ENCODE data around the gene VSTM2B. TPM values are rescaled to one million over a fixed set of nuclear protein-coding genes. Genes with fewer than 3 reads are reported as not detected.
A peak's percentile ranks its signal among the peaks of the same experiment; 100 is the strongest.

The VSTM2B gene
- total RNA-seq, 1 experiment from 2014 or later: 0.31 TPM

GRCh38 chr19:29530540-29531457, 5.0 kb downstream of the VSTM2B start:
- Histone ChIP-seq H3K27ac (ENCODE audit: insufficient read length, low read depth, low read length) (no peak overlapping the region), H3K4ac (ENCODE audit: low read depth, low read length) (no peak overlapping the region), H2BK12ac (ENCODE audit: insufficient read length, low read depth, low read length) (no peak overlapping the region), H4K91ac (ENCODE audit: insufficient read length, low read depth, low read length) (no peak overlapping the region), H3K14ac (ENCODE audit: insufficient read depth, low read length) (no peak overlapping the region), H2BK15ac (ENCODE audit: low read depth, low read length) (no peak overlapping the region), H3K27me3 (ENCODE audit: insufficient read depth, low read length) (peaks cover 46% of the 10 kb centered on the region), H3K56ac (ENCODE audit: insufficient read length, low read depth, low read length) (no peak overlapping the region), H4K20me1 (ENCODE audit: control insufficient read depth, insufficient read depth, insufficient read length) (no peaks in the 10 kb centered on the region), H3K23ac (ENCODE audit: insufficient read length, low read depth, low read length) (no peak overlapping the region), H4K8ac (replicated peaks; ENCODE audit: insufficient read length, low read depth, low read length) (no peak overlapping the region), H2AFZ (ENCODE audit: low read length) (no peak overlapping the region), H3K4me2 (ENCODE audit: insufficient read depth, insufficient read length, low read length) (peak overlapping the region; percentile 30), H2BK5ac (ENCODE audit: insufficient read length, low read length) (no peak overlapping the region), H3K9me3 (ENCODE audit: control insufficient read depth, low read depth, low read length) (no peaks in the 10 kb centered on the region), H2AK5ac (ENCODE audit: insufficient read length, low read length) (no peak overlapping the region), H3T11ph (ENCODE audit: low read length) (no peak overlapping the region), H3K18ac (ENCODE audit: insufficient read length, low read depth, low read length) (no peak overlapping the region), H2BK120ac (ENCODE audit: low read depth, low read length, poor library complexity, severe bottlenecking) (no peak overlapping the region), H3K23me2 (ENCODE audit: insufficient read length, low read depth, low read length, poor library complexity, severe bottlenecking) (peaks cover 22% of the 10 kb centered on the region), H3K79me2 (ENCODE audit: insufficient read depth, low read length) (no peaks in the 10 kb centered on the region), H4K5ac (ENCODE audit: insufficient read length, low read depth, low read length) (no peak overlapping the region), H2BK20ac (ENCODE audit: low read depth, low read length, poor library complexity, severe bottlenecking) (no peak overlapping the region), H3K4me1 (ENCODE audit: insufficient read depth, low read length) (no peaks in the 10 kb centered on the region), H3K9ac (ENCODE audit: extremely low read depth, insufficient read length, low read length) (no peak overlapping the region), H3K79me1 (ENCODE audit: insufficient read depth, low read depth, low read length, poor library complexity, severe bottlenecking) (no peaks in the 10 kb centered on the region)
- no peak for TF ChIP-seq CTCF (conservative IDR thresholded peaks at IDR 0.05)
- WGBS (ENCODE audit: extremely low coverage, insufficient read length, low lambda C conversion rate): no CpG with 5 or more reads among the region's 15 CpGs
- DNase-seq: no peak
- H3K4me1 Mint-ChIP-seq: peaks cover 28 to 36% of the 10 kb centered on the region in 2 experiments
- peak overlapping the region; percentile 52 to 79 for H3K4me3 Mint-ChIP-seq
- no peak overlapping the region for H3K27ac Mint-ChIP-seq
- peaks cover 6% of the 10 kb centered on the region in 2 experiments; a peak in 4 of 5 replicates for H3K9me3 Mint-ChIP-seq
- H3K36me3 Mint-ChIP-seq (ENCODE audit: insufficient read depth in 1 of 3, low read depth in 3 of 3): peaks cover 0 to 4% (median 0%) of the 10 kb centered on the region in 3 experiments; a peak in 1 of 7 replicates
- H3K27me3 Mint-ChIP-seq (ENCODE audit: low read depth): peaks cover 88% of the 10 kb centered on the region
